Kidney epithelial cell (primary cell): ENCODE results near the gene CCDC71. TPM values are rescaled to one million over a fixed set of nuclear protein-coding genes. Genes with fewer than 3 reads are reported as not detected.

ENCODE experiments used
- DNase-seq: peaks from one replicate; pipeline ENCODE4 v3.0.0-alpha.2; 2010; ENCODE audit warnings: low read depth
- H3K27me3 ChIP-seq: 2 replicates; pipeline ENCODE4 v1.6.0; 2011; ENCODE audit warnings: low read length; ENCODE audit not compliant: control insufficient read depth, insufficient read depth
- H3K36me3 ChIP-seq: 2 replicates; pipeline ENCODE4 v1.5.1; 2011; ENCODE audit warnings: low read length; ENCODE audit not compliant: control insufficient read depth, insufficient read depth
- H3K4me3 ChIP-seq: 2 replicates; pipeline ENCODE4 v1.5.1; 2011; ENCODE audit warnings: low read depth, mild to moderate bottlenecking, control low read depth, low read length
- CTCF ChIP-seq: IDR thresholded peaks from 2 replicates; pipeline ENCODE4 v1.5.1; 2011; ENCODE audit warnings: mild to moderate bottlenecking, moderate library complexity, low read length, control low read depth, inconsistent platforms; ENCODE audit not compliant: insufficient read depth, poor library complexity, severe bottlenecking
- total RNA-seq: library from RNA; depleted of rRNA; stranded (reverse); fragments of >200 nt; gene quantifications from 2 replicates; pipeline ENCODE4 v1.2.3, GENCODE V29; 2015

CCDC71 gene
- total RNA-seq, 1 donor from 2014 or later: 41.2 TPM

DNA sequence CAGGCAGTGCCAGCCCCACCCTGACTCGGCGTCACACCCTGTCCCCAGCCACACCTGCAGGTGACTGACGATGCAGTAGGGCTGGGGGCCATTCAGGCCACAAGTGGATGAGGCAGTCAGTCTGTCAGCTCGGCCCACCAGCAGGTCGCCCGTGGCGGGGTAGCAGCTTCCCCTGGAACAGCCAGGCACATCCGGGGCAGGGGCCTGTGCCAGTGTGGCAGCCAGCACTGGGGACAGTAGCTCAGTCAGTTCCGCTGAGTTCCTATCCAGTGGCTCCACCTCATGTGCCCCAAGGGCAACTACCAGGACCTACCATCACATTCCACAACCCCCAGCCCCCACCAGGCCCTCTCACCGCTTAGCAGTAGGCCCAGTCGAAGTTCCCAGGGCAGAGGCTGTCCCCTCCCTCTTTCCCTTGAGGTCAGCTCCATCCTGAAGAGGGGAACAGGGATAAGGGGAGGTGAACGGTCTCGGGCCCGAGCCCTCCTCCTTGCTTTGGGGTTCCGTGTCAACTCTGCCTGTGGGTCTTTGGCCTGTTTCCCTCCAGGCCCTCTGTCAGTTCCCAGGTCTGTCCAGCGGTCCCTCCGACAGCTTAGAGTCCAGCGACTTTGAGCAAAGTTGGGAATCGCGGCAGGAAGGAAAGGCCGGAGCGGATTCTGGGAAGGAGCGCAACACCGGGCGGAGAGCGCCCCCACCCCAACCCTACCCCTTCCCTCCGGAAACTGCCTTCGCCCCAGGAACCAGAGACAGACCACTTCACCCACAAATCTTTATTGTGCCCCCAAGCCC is 33.5 kb downstream of the CCDC71 start, which contains the start of gene LAMB2:
LAMB2 (minus strand) TSS at position 614 of the 789 bp plus-strand sequence; CDS start at position 431, 183 bp downstream.
- Histone ChIP-seq H3K27me3 (no peaks in the 10 kb centered on the region), H3K36me3 (peaks cover 3% of the 10 kb centered on the region), H3K4me3 (peak within 1 kb of the TSS; percentile 67)
- peak; percentile 38 for TF ChIP-seq CTCF
- peak; percentile 31 for DNase-seq

GRCh38 chr3:49132073-49132436 is 34.1 kb downstream of the CCDC71 start:
- peak overlapping the region; percentile 67 for H3K4me3 ChIP-seq
- no peaks in the 10 kb centered on the region for H3K27me3 ChIP-seq
- TF ChIP-seq CTCF: no peak
- peaks cover 3% of the 10 kb centered on the region for H3K36me3 ChIP-seq
- no peak for DNase-seq

- Histone ChIP-seq H3K27me3 (no peaks in the 10 kb centered on the region), H3K36me3 (peaks cover 3% of the 10 kb centered on the region), H3K4me3 (peak overlapping the region; percentile 67)
- no peak for TF ChIP-seq CTCF
- no peak for DNase-seq
Observed at GRCh38 chr3:49131576-49131975, 34.6 kb downstream of the CCDC71 start.

- no peak for DNase-seq
- TF ChIP-seq CTCF: no peak
- Histone ChIP-seq H3K27me3 (no peaks in the 10 kb centered on the region), H3K4me3 (no peak overlapping the region), H3K36me3 (peaks cover 3% of the 10 kb centered on the region)
Observed at GRCh38 chr3:49131040-49131439, 35.1 kb downstream of the CCDC71 start.

GRCh38 chr3:49124991-49125670 is 41.0 kb downstream of the CCDC71 start:
- Histone ChIP-seq H3K4me3 (no peak overlapping the region), H3K27me3 (no peaks in the 10 kb centered on the region), H3K36me3 (peaks cover 9% of the 10 kb centered on the region)
- DNase-seq: no peak
- peak; percentile 7 for TF ChIP-seq CTCF
